Measurements from ENCODE around the gene TRAK1. TPM values are rescaled to one million over a fixed set of nuclear protein-coding genes. Genes with fewer than 3 reads are reported as not detected.

TRAK1 gene
- total and polyA plus RNA-seq, 2 of the 4 experiments (the other 2 are of a cell fraction): 25.6 to 28.1 TPM

DNA sequence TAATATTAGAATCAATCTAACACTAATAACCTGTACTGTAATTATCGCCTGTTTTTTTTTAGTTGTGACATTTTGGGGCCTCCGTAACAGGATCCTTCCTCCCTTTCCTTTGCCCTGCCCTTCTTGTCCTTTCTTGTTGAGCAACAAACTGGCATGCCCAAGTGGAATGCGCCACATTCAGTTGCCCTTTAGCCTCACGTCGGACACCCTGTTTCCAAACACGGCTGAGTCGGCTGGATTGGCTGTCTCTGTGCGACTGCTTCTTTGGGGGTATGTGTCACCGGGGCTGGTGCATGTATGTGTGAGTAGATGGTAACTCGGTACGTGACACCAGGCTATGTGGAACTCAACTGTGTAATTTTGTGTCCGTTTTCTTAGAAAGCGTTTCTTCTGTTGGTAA is 24.1 kb downstream of the TRAK1 start:
- Histone ChIP-seq H3K4me1 (ENCODE audit: control insufficient read depth, insufficient read depth, low read length) (peaks cover 9% of the 10 kb centered on the region), H2AFZ (replicated peaks; ENCODE audit: low read length, poor library complexity) (no peak overlapping the region), H4K20me1 (ENCODE audit: insufficient read depth, low read length) (peaks cover 19% of the 10 kb centered on the region), H2BK15ac (ENCODE audit: low read depth, low read length) (no peak overlapping the region), H3K56ac (ENCODE audit: extremely low read depth, insufficient read depth, low read length) (no peak overlapping the region), H3K23ac (ENCODE audit: low read depth, low read length) (no peak overlapping the region), H3K9ac (ENCODE audit: low read depth, low read length) (no peak overlapping the region), H3K27me3 (ENCODE audit: control insufficient read depth, insufficient read depth, low read length) (no peaks in the 10 kb centered on the region), H4K91ac (ENCODE audit: insufficient read depth, low read depth, low read length) (no peak overlapping the region), H2AK9ac (replicated peaks; ENCODE audit: low read depth, low read length, poor library complexity) (no peak overlapping the region), H3K4me3 (ENCODE audit: insufficient read depth, low read depth, low read length) (no peak overlapping the region), H3K79me1 (ENCODE audit: low read depth in 1 of 2, low read length in 2 of 2) (peaks cover 7 to 28% of the 10 kb centered on the region in 2 experiments; a peak in 3 of 4 replicates), H3K36me3 (ENCODE audit: control insufficient read depth, insufficient read depth, low read length) (no peaks in the 10 kb centered on the region), H3K9me1 (ENCODE audit: insufficient read depth, low read length) (peaks cover 10% of the 10 kb centered on the region; the same call in 1 of the 2 replicates), H2BK5ac (ENCODE audit: low read depth, low read length, poor library complexity, severe bottlenecking) (no peak overlapping the region), H4K5ac (ENCODE audit: low read depth, low read length) (no peak overlapping the region), H3K27ac (ENCODE audit: insufficient read depth, low read length) (no peak overlapping the region), H2AK5ac (ENCODE audit: low read depth, low read length) (no peak overlapping the region; the same call in 1 of the 2 replicates), H3K9me3 (ENCODE audit: control insufficient read depth, insufficient read depth, low read length) (no peaks in the 10 kb centered on the region), H2BK20ac (ENCODE audit: low read depth, low read length) (no peak overlapping the region), H3K18ac (ENCODE audit: low read depth, low read length) (no peak overlapping the region), H3K14ac (replicated peaks; ENCODE audit: low read depth, low read length) (no peak overlapping the region), H2BK120ac (ENCODE audit: low read depth, low read length) (no peak overlapping the region), H4K8ac (ENCODE audit: low read depth in 2 of 2, low read length in 2 of 2) (no peak overlapping the region), H3K4ac (ENCODE audit: low read depth, low read length) (no peak overlapping the region), H3K4me2 (ENCODE audit: low read depth, low read length) (no peak overlapping the region)
- ChIA-PET POLR2A (ENCODE audit: unreplicated experiment) (no interaction called here), CTCF (interaction anchor here (1.5 kb wide), 1 partner anchor 76 kb away, joined by 3 read pairs; no protein-coding TSS in a partner anchor)
- DNase-seq (no peak), ATAC-seq (ENCODE audit: low read depth) (no peak)
- in situ Hi-C loops (cut with MboI; ENCODE audit: low sequenced_read_pairs): loop anchor here (5.0 to 25.0 kb wide), 2 partner anchors 77 to 322 kb away; no protein-coding TSS in a partner anchor
- no TSS peak for BruUV-seq (replicated peaks)
- dilution Hi-C loops (cut with HindIII; ENCODE audit: low sequenced_read_pairs, unreplicated experiment): no loop called here
- TF ChIP-seq USF2 (IDR thresholded peaks at IDR 0.05; ENCODE audit: low read depth, low read length) (no peak), CHD1 (IDR thresholded peaks at IDR 0.05; ENCODE audit: low read depth, low read length) (no peak), FOS (IDR thresholded peaks at IDR 0.05; ENCODE audit: low read depth, low read length) (no peak), RAD21 (IDR thresholded peaks at IDR 0.05; ENCODE audit: low read length) (no peak), MXI1 (IDR thresholded peaks at IDR 0.05; ENCODE audit: borderline replicate concordance, low read depth, low read length) (no peak), MAZ (IDR thresholded peaks at IDR 0.05; ENCODE audit: borderline replicate concordance, low read depth, low read length) (no peak), POLR2A (IDR thresholded peaks at IDR 0.05; ENCODE audit: low read depth, low read length) (no peak), CEBPB (IDR thresholded peaks at IDR 0.05; ENCODE audit: low read depth, low read length) (no peak), RFX5 (IDR thresholded peaks at IDR 0.05; ENCODE audit: low read depth, low read length) (no peak), MAFK (IDR thresholded peaks at IDR 0.05; ENCODE audit: low read depth, low read length) (no peak), SMC3 (IDR thresholded peaks at IDR 0.05; ENCODE audit: low read depth, low read length) (no peak), NFE2L2 (IDR thresholded peaks at IDR 0.05; ENCODE audit: low read depth, low read length) (no peak), RCOR1 (IDR thresholded peaks at IDR 0.05; ENCODE audit: insufficient replicate concordance, low read length) (no peak)
- intact Hi-C loops (cut with micrococcal nuclease): loop anchor here (5.0 kb wide), 2 partner anchors 112 to 327 kb away; no protein-coding TSS in a partner anchor
- 68% methylated on average over 8 of the region's 13 CpGs; no CpG with 5 or more reads in 1 of the 2 experiments for WGBS, 2 experiments (ENCODE audit: extremely low coverage in 2 of 2, insufficient read length in 1 of 2)
